SK-MEL-5 (cell line): Measurements from ENCODE around the gene PARN. TPM values are rescaled to one million over a fixed set of nuclear protein-coding genes. Genes with fewer than 3 reads are reported as not detected.
"Not testable (repeated sequence)": the region's sequence is repeated elsewhere in the genome, so short reads cannot be mapped to it uniquely, and the experiment has no call there.

Experiments used
- DNase-seq: peaks from one replicate; pipeline ENCODE4 v3.0.0-alpha.2; 2016; ENCODE audit warnings: low read depth, low spot score
- in situ Hi-C: cut with HindIII; loops from 2 replicates; pipeline ENCODE4 v1.10.0; 2016; ENCODE audit warnings: low sequenced_read_pairs, high pct_unique_total_duplicates, low pct_unique_long_range_greater_than_20kb
- total RNA-seq: library from RNA; depleted of rRNA; stranded (reverse); fragments of >200 nt; shearing (Covaris generic); gene quantifications from 2 replicates; pipeline ENCODE4 v1.2.3, GENCODE V29; 2014

The PARN gene
- total RNA-seq, 1 experiment from 2014 or later, result 102 TPM

- peak; percentile 38 for DNase-seq
- in situ Hi-C loops, result no loop called here
Measured at GRCh38 chr16:14600164-14600563, 29.9 kb downstream of the PARN start.

- in situ Hi-C loops, result no loop called here
- DNase-seq, result no peak
Measured at GRCh38 chr16:14586637-14587305, 43.3 kb downstream of the PARN start.

DNA sequence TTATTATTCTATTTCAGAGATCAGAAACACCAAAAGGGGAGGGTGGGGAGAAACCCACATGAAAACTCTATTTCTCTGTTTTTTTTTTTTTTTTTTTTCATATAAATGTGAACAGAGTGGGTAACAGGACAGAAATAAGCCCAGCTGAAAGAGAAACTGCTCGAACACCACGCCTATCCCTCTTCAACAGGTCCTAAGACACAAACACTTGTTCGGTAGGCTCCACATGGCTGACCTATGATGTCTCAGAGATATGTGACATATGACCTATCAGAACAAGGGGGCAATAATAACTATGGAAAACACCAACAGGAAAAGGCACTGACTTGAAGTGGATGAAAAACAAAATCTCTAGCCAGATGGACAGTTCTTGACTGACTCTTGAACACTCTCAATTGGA, 44.8 kb downstream of the PARN start:
- no peak for DNase-seq
- in situ Hi-C loops, result no loop called here

GRCh38 chr16:14580926-14581325, 49.1 kb downstream of the PARN start:
- DNase-seq, in situ Hi-C loops: not testable (repeated sequence)

GRCh38 chr16:14579266-14579665, 50.8 kb downstream of the PARN start:
- no peak for DNase-seq
- in situ Hi-C loops, result no loop called here

DNA sequence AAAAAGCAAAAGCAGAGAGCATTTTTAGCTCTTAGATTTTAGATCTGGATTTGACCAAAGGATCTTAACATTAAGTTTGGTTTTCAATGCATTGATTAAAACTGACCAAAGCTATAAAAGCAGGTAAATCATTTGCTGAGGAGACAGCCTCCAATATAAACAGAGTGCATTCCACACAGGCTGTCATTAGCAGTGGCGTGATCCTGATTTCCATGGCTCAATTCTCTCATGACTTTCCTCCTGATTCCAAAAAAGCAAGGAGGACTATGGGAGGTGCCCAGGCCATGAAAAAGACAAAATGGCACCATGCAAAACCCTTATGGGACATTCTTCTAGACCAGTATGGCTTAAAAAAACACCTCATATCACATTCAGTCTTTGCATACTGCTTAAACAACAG, 53.5 kb downstream of the PARN start:
- in situ Hi-C loops, result no loop called here
- no peak for DNase-seq

DNA sequence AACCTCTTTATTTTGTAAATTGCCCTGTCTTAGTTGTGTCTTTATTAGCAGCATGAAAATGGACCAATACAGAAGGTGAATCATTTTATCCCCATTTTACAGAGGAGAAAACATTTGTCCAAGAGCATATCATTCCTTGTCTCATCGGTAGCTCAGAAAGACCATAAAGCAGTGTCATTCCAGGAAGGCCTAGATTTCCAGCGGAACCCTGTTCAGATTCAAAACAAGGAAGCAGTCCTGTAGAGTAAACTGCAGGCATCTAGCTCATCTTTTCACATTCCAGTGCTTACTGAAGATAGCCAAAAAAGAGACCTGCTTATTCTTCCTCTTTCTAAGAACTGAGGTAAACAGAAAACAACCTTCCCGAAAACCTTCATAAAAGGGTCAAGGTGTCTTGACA, 54.0 kb downstream of the PARN start:
- in situ Hi-C loops, result no loop called here
- DNase-seq, result no peak

- DNase-seq, in situ Hi-C loops: not testable (repeated sequence)
Measured at GRCh38 chr16:14574698-14575415, 55.2 kb downstream of the PARN start.

GRCh38 chr16:14572535-14572934, 57.5 kb downstream of the PARN start:
- DNase-seq, result no peak
- in situ Hi-C loops, result no loop called here

- in situ Hi-C loops, result no loop called here
Measured at GRCh38 chr16:14569213-14569612, 60.8 kb downstream of the PARN start.

GRCh38 chr16:14566599-14566998, 63.5 kb downstream of the PARN start:
- DNase-seq, result no peak
- in situ Hi-C loops, result no loop called here

More at GRCh38 chr16:14569213-14569612, 60.8 kb downstream of the PARN start:
- no peak for DNase-seq

GRCh38 chr16:14565688-14566025, 64.4 kb downstream of the PARN start:
- no peak for DNase-seq
- in situ Hi-C loops, result no loop called here

GRCh38 chr16:14564861-14565687, 65.0 kb downstream of the PARN start:
- no peak for DNase-seq
- in situ Hi-C loops, result no loop called here

DNA sequence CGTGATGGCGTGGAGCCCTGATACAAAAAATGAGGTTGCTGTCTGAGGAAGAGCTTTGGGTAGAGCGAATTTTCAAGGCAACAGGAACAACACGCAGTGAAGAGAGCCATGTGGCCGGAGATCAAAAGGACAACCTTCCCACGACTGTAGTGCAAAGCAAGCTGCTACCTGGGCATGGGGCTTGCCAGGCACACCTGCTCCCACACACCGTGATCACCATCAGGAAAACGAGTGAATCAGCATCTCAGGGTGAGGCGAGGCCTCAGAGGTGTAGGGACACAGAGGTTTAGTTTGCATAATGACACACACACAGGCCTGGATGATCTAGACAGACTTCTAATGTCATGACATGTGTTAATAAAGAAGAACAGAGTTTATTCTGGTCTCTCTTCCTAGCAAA, 65.7 kb downstream of the PARN start:
- DNase-seq, result no peak
- in situ Hi-C loops, result no loop called here

DNA sequence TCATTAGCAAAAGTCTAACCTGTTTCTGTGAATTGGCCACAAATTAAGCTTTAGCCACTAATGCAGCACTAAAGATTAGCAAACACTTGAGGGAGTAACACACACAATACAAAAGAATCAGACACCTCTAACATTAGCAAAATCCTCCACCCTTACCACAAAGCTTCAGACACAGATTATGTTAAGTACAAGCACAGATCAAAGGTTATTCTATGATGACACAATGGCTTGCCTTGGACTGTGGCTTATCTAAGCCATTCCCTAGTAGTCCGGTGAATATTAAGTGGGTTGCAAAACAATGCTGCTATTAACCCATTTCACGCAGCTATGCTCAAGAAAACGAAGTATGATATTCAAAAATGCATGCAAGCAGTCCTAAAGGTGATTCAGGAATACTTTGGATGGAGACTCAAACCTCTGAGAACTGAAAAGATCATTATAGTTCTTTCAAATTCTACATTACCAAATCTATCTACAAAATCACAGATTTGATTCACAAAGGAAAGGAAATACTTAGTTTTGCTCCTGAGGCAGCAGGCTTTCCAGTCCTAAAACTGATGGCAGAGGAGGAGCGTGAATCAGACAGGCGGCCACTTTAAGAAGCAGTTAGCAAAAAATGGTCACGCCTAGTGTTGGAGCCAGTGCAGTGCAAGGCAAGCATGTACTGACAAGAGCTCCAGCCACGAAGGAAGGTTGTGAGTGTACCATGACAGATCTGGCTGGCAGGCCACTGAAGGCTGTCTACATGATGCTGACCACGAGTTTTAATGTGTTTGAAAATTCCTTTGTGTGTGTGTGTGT, 67.2 kb downstream of the PARN start:
- DNase-seq, result peak; percentile 63
- in situ Hi-C loops, result no loop called here

GRCh38 chr16:14560523-14560922, 69.5 kb downstream of the PARN start:
- in situ Hi-C loops, result no loop called here
- DNase-seq, result no peak

DNA sequence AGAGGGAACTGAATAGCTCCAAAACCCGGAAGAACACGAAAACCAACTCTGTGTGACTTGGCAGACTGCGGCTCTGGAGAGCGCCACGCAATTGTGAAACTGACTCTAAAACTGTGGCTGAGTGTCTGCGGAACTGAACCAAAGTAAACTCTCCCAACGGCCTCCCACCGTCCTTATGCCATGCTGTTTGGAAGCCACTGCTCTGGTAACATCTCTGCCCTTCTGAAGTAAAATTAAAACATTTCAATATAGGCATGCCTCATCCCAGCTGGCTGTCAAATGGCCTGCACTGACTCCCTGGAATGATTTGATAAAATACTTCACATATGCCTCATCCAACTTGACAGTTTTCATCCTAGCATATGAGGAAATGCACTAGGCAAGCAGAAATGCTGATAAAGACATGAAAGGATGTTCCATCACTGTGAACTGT, 70.2 kb downstream of the PARN start:
- in situ Hi-C loops, result no loop called here

DNA sequence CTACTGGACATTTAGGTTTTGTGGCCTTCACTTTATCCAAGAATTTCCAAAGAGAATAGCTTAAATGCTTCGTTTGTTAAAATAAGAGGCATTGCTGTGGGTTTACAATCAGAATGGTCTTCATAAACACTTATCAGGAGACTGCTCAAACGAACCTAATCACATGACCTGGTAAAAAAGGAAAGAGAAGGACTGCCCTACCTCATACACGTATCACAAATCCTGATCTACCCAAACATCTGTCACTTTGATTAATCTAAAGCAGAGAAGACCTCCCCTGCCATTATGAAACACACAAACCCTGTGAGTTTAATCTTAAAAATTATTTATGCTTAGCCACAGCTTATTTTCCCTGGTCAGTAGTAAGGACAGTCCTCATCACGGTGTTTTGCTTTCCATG, 76.6 kb downstream of the PARN start:
- in situ Hi-C loops, result no loop called here
- DNase-seq, result no peak

More for the DNA sequence above, 70.2 kb downstream of the PARN start:
- DNase-seq, result peak; percentile 42
